HCT116 (cell line): Measurements from ENCODE around the gene HOXD3. TPM values are rescaled to one million over a fixed set of nuclear protein-coding genes. Genes with fewer than 3 reads are reported as not detected.
A peak's percentile ranks its signal among the peaks of the same experiment; 100 is the strongest.

Experiments used
- ATAC-seq: fragments of 200-7000 bp; cut with Tn5 transposase; 2 replicates; pipeline ENCODE4 v1.9.1; 2020; ENCODE audit warnings: mild to moderate bottlenecking, moderate library complexity
- BruUV-seq: library from RNA; stranded (reverse); fragments of 400-500 nt; replicated peaks from 2 replicates; lab custom pipeline; 2021; lab: Mats Ljungman, UMichigan
- CTCF ChIA-PET: fragments of 300-600 bp; sonication (Branson Sonifier 250); formaldehyde crosslinking; loops from one replicate; lab custom pipeline; 2021; ENCODE audit warnings: antibody characterized with exemption; lab: Charles Lee
- POLR2A ChIA-PET: fragments of 300-600, 350-600 bp; sonication (Branson Sonifier 250); formaldehyde crosslinking; loops from one replicate; lab custom pipeline; 2021; ENCODE audit warnings: antibody characterized with exemption; lab: Charles Lee
- RAD21 ChIA-PET, 2 experiments: fragments of 300-600 bp; sonication (Branson Sonifier 250); formaldehyde crosslinking; loops; one replicate each; lab custom pipeline; 2023; ENCODE audit warnings: low total read pairs in 2 of 2; ENCODE audit not compliant: uncharacterized antibody in 2 of 2, unreplicated experiment in 2 of 2, low non-redundant PET in 1 of 2; lab: Charles Lee
- DNase-seq: peaks from one replicate; pipeline ENCODE4 v3.0.0-alpha.2; 2010; ENCODE audit warnings: low read depth, low spot score
- H2AFZ ChIP-seq: fragments of 200-600 bp; shearing (Covaris generic), sonication (generic); 2 replicates; pipeline ENCODE4 v1.6.1; 2017; ENCODE audit warnings: low read depth, mixed run types, mixed read lengths, antibody characterized with exemption, low read length; ENCODE audit not compliant: poor library complexity, severe bottlenecking
- H3K27ac ChIP-seq: 2 replicates; pipeline ENCODE4 v1.5.1; 2012; ENCODE audit warnings: low read depth, low read length
- H3K27me3 ChIP-seq: fragments of 200-600 bp; sonication (generic); 2 replicates; pipeline ENCODE4 v1.6.1; 2016; ENCODE audit warnings: mixed run types, low read length, mixed read lengths; ENCODE audit not compliant: insufficient read depth
- H3K36me3 ChIP-seq, 2 experiments: fragments of 200-500 bp in 1 of 2; fragments of 200-600 bp in 1 of 2; sonication (Bioruptor generic) in 1 of 2; sonication (generic) in 1 of 2; 2 replicates each; pipeline versions ENCODE4 v1.5.1 to v1.6.1; 2014 to 2016; ENCODE audit warnings: low read length in 2 of 2, inconsistent platforms in 1 of 2, mixed read lengths in 1 of 2, mixed run types in 1 of 2; ENCODE audit not compliant: insufficient read depth in 2 of 2, control insufficient read depth in 1 of 2
- H3K4me1 ChIP-seq, 2 experiments: fragments of 200-600 bp in 1 of 2; sonication (generic) in 1 of 2; 2 replicates each; pipeline versions ENCODE4 v1.5.1 to v1.6.1; 2012 to 2017; ENCODE audit warnings: low read length in 2 of 2, inconsistent platforms in 1 of 2, mild to moderate bottlenecking in 1 of 2, mixed read lengths in 1 of 2, mixed run types in 1 of 2, moderate library complexity in 1 of 2; ENCODE audit not compliant: insufficient read depth in 2 of 2, control insufficient read depth in 1 of 2
- H3K4me2 ChIP-seq: fragments of 200-600 bp; sonication (generic); 2 replicates; pipeline ENCODE4 v1.6.1; 2017; ENCODE audit warnings: mixed run types, low read length, mixed read lengths
- H3K4me3 ChIP-seq, 2 experiments: fragments of 200-600 bp in 1 of 2; sonication (generic) in 1 of 2; replicated peaks in 1 of 2; 2 replicates each; pipeline ENCODE4 v1.5.1; 2011 to 2016; ENCODE audit warnings: low read length in 2 of 2, control low read depth in 1 of 2, low read depth in 1 of 2, mild to moderate bottlenecking in 1 of 2, mixed read lengths in 1 of 2, mixed run types in 1 of 2
- H3K79me2 ChIP-seq: fragments of 200-600 bp; sonication (generic); 2 replicates; pipeline ENCODE4 v1.6.1; 2017; ENCODE audit warnings: mild to moderate bottlenecking, mixed run types, low read length, moderate library complexity, mixed read lengths; ENCODE audit not compliant: insufficient read depth
- H3K9ac ChIP-seq: fragments of 200-600 bp; sonication (generic); 2 replicates; pipeline ENCODE4 v1.6.1; 2016; ENCODE audit warnings: low read length, mixed read lengths
- H3K9me2 ChIP-seq: fragments of 200-600 bp; sonication (generic), shearing (Covaris generic); 2 replicates; pipeline ENCODE4 v1.6.1; 2017; ENCODE audit warnings: mixed run types, mild to moderate bottlenecking, moderate library complexity; ENCODE audit not compliant: insufficient read depth
- H3K9me3 ChIP-seq, 2 experiments: fragments of 200-500 bp in 1 of 2; fragments of 200-600 bp in 1 of 2; sonication (Bioruptor generic) in 1 of 2; sonication (generic) in 1 of 2; 2 replicates each; pipeline ENCODE4 v1.6.1; 2014 to 2017; ENCODE audit warnings: low read length in 2 of 2, mixed read lengths in 2 of 2, inconsistent platforms in 1 of 2, low read depth in 1 of 2, mild to moderate bottlenecking in 1 of 2, mixed run types in 1 of 2, moderate library complexity in 1 of 2; ENCODE audit not compliant: control insufficient read depth in 1 of 2, insufficient read depth in 1 of 2
- H4K20me1 ChIP-seq: fragments of 200-600 bp; sonication (generic), shearing (Covaris generic); 2 replicates; pipeline ENCODE4 v1.6.1; 2017; ENCODE audit warnings: mixed run types, mild to moderate bottlenecking, moderate library complexity; ENCODE audit not compliant: insufficient read depth
- JUND ChIP-seq: IDR thresholded peaks from 2 replicates; pipeline ENCODE4 v1.6.1; 2012
- POLR2A ChIP-seq: IDR thresholded peaks from 2 replicates; pipeline ENCODE4 v1.7.0; 2011; ENCODE audit warnings: borderline replicate concordance; ENCODE audit not compliant: insufficient read depth, insufficient read length; ENCODE audit errors: extremely low read depth
- SP1 ChIP-seq: IDR thresholded peaks from 2 replicates; pipeline ENCODE4 v1.6.1; 2012; ENCODE audit warnings: low read depth
- YY1 ChIP-seq: IDR thresholded peaks from 2 replicates; pipeline ENCODE4 v1.6.1; 2011; ENCODE audit warnings: low read length, low read depth, moderate library complexity, mild to moderate bottlenecking; ENCODE audit not compliant: insufficient replicate concordance; ENCODE audit errors: extremely low read depth
- ZFX ChIP-seq: fragments of 450-650 bp; IDR thresholded peaks from 2 replicates; pipeline ENCODE4 v1.6.1; 2017
- intact Hi-C: fragments of 100-400 bp; cut with micrococcal nuclease; formaldehyde crosslinking; loops from 2 replicates; pipeline ENCODE4 v1.10.0; 2022
- microRNA counts: library from miRNA; unstranded; fragments of <30 nt; microRNA quantifications from one replicate; lab custom pipeline; 2015
- microRNA-seq: library from miRNA; unstranded; fragments of <30 nt; microRNA quantifications from one replicate; pipeline ENCODE4, GENCODE V29; 2016; ENCODE audit warnings: borderline number of aligned reads
- total RNA-seq: library from RNA; stranded (reverse); gene quantifications from one replicate; pipeline ENCODE4 v1.2.1, GENCODE V29; 2021; ENCODE audit not compliant: unreplicated experiment
- TF ChIP-seq, protein P1 (sequence below): IDR thresholded peaks from 2 replicates; pipeline ENCODE4 v1.6.1; 2011; ENCODE audit warnings: mild to moderate bottlenecking, low read length, moderate library complexity; ENCODE audit not compliant: insufficient replicate concordance; ENCODE audit errors: extremely low read depth
- TF ChIP-seq, protein P2 (sequence below): IDR thresholded peaks from 2 replicates; pipeline ENCODE4 v1.6.1; 2012

Gene HOXD3
- total RNA-seq, 1 experiment from 2014 or later: 1.4 TPM

DNA sequence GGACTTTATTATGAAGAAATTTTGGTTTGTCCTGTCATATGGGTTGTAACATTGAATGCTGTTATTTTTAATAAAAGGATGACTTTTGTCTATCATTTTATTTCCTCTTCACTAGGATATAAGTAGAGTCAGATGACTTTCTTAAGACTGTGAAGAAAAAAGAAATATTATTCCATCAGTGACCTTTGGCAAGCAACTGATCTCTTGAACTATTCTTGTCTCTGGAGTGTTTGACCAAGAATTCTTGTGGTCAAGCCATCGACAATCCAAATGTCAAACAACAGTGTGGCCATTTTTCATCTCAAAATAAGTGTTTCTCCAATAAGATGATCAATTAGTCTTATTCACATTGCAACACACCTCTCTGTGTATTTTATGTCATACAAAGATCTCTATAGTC is 56.3 kb downstream of the HOXD3 start:
- TF ChIP-seq, protein P1, sequence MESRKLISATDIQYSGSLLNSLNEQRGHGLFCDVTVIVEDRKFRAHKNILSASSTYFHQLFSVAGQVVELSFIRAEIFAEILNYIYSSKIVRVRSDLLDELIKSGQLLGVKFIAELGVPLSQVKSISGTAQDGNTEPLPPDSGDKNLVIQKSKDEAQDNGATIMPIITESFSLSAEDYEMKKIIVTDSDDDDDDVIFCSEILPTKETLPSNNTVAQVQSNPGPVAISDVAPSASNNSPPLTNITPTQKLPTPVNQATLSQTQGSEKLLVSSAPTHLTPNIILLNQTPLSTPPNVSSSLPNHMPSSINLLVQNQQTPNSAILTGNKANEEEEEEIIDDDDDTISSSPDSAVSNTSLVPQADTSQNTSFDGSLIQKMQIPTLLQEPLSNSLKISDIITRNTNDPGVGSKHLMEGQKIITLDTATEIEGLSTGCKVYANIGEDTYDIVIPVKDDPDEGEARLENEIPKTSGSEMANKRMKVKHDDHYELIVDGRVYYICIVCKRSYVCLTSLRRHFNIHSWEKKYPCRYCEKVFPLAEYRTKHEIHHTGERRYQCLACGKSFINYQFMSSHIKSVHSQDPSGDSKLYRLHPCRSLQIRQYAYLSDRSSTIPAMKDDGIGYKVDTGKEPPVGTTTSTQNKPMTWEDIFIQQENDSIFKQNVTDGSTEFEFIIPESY: no peak
- TF ChIP-seq, protein P2, sequence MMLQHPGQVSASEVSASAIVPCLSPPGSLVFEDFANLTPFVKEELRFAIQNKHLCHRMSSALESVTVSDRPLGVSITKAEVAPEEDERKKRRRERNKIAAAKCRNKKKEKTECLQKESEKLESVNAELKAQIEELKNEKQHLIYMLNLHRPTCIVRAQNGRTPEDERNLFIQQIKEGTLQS: no peak
- TF ChIP-seq JUND: no peak
- no peak for TF ChIP-seq POLR2A
- no peak for TF ChIP-seq YY1
- TF ChIP-seq ZFX: no peak
- TF ChIP-seq SP1: no peak
- H3K79me2 ChIP-seq: no peaks in the 10 kb centered on the region
- H3K9me3 ChIP-seq: no peaks in the 10 kb centered on the region
- H3K27ac ChIP-seq: no peak overlapping the region
- CTCF ChIA-PET: no interaction called here
- DNase-seq (no peak), ATAC-seq (no peak)
- POLR2A ChIA-PET: no interaction called here
- H4K20me1 ChIP-seq: no peaks in the 10 kb centered on the region
- no peak overlapping the region for H3K9ac ChIP-seq
- RAD21 ChIA-PET: no interaction called here
- intact Hi-C loops: no loop called here
- no peak overlapping the region for H3K4me3 ChIP-seq
- no peaks in the 10 kb centered on the region for H3K9me2 ChIP-seq
- no peaks in the 10 kb centered on the region for H3K36me3 ChIP-seq
- no peaks in the 10 kb centered on the region for H3K27me3 ChIP-seq
- no peak overlapping the region for H2AFZ ChIP-seq
- H3K4me2 ChIP-seq: no peak overlapping the region
- BruUV-seq: no TSS peak
- H3K4me1 ChIP-seq: no peaks in the 10 kb centered on the region

MicroRNAs encoded within 50 kb of the gene (microRNA counts, 767-probe panel; counts per million panel counts)
- microRNA hsa-miR-10b-5p (lab: Ali Mortazavi, UCI): not detected

Small RNA genes lying within 50 kb of the gene (microRNA-seq; reads per million reads assigned to microRNA genes)
- 1,066 reads per million, percentile 81 among the genes with 10 or more reads in this experiment for gene MIR10B

Other genes with a start within 250 kb of the HOXD3 start
- 22.3 TPM for gene LNPK, start 155.0 kb upstream of the HOXD3 start, total RNA-seq
- not detected for gene EVX2, start 73.3 kb upstream of the HOXD3 start, total RNA-seq
- not detected for gene HOXD13, start 64.6 kb upstream of the HOXD3 start, total RNA-seq
- gene HOXD12, start 57.5 kb upstream of the HOXD3 start, total RNA-seq: 0.27 TPM
- gene HOXD11, start 50.0 kb upstream of the HOXD3 start, total RNA-seq: not detected
- gene HOXD10, start 40.5 kb upstream of the HOXD3 start, total RNA-seq: not detected
- gene HOXD9, start 34.6 kb upstream of the HOXD3 start, total RNA-seq: not detected
- 6.0 TPM for gene HOXD8, start 27.6 kb upstream of the HOXD3 start, total RNA-seq
- 0.61 TPM for gene HOXD4, start 5.8 kb upstream of the HOXD3 start, total RNA-seq
- gene HOXD1, start 31.4 kb downstream of the HOXD3 start, total RNA-seq: not detected
- 38.9 TPM for gene MTX2, start 112.1 kb downstream of the HOXD3 start, total RNA-seq